ENCODE data around the gene B4GAT1.
"Not testable (repeated sequence)": the region's sequence is repeated elsewhere in the genome, so short reads cannot be mapped to it uniquely, and the experiment has no call there.

- TF ChIP-seq FOS (IDR thresholded peaks at IDR 0.05; ENCODE audit: borderline replicate concordance, insufficient read depth, low read length); POLR2A (IDR thresholded peaks at IDR 0.05; ENCODE audit: low read depth, low read length); CTCF (IDR thresholded peaks at IDR 0.05; ENCODE audit: extremely low read depth in 1 of 2, insufficient read depth in 1 of 2, low read depth in 1 of 2, low read length in 2 of 2); GATA2 (IDR thresholded peaks at IDR 0.05; ENCODE audit: insufficient read depth, insufficient read length, low read depth, low read length); POLR2AphosphoS5 (IDR thresholded peaks at IDR 0.05; ENCODE audit: insufficient read depth, low read depth, low read length); EZH2 (IDR thresholded peaks at IDR 0.05; ENCODE audit: borderline replicate concordance, low read depth, low read length, severe bottlenecking): not testable (repeated sequence)
These were observed 36.9 kb upstream of the B4GAT1 start for GRCh38 chr11:66384316-66384715.
